CD4-positive, alpha-beta T cell (primary cell): ENCODE results near the gene HIGD2B. TPM values are rescaled to one million over a fixed set of nuclear protein-coding genes. Genes with fewer than 3 reads are reported as not detected.
"Not testable (repeated sequence)": the region's sequence is repeated elsewhere in the genome, so short reads cannot be mapped to it uniquely, and the experiment has no call there.

ENCODE experiments used
- ATAC-seq: fragments of 200-7000 bp; cut with Tn5 transposase; one replicate; pipeline ENCODE4 v1.10.0; 2022; ENCODE audit warnings: mild to moderate bottlenecking; ENCODE audit not compliant: poor library complexity
- CTCF ChIA-PET: fragments of 350-600 bp; sonication (Branson Sonifier 250); formaldehyde crosslinking; loops from one replicate; lab custom pipeline; 2021; ENCODE audit warnings: antibody characterized with exemption, inconsistent platforms; lab: Charles Lee
- POLR2A ChIA-PET: fragments of 350-600 bp; sonication (Branson Sonifier 250); formaldehyde crosslinking; loops from one replicate; lab custom pipeline; 2021; ENCODE audit warnings: antibody characterized with exemption, inconsistent platforms; lab: Charles Lee
- DNase-seq, 14 experiments: peaks; one replicate each; pipeline ENCODE4 v3.0.0-alpha.2; 2013 to 2020; ENCODE audit warnings: mixed read lengths in 2 of 14
- H3K27ac ChIP-seq, 2 donors: one replicate each; pipeline versions ENCODE4 v1.5.1 to v1.7.0; 2013; ENCODE audit warnings: low read length in 2 of 2, low read depth in 1 of 2, mild to moderate bottlenecking in 1 of 2
- H3K27me3 ChIP-seq, 2 experiments: 1 replicate in 1 of 2; 2 replicates in 1 of 2; pipeline versions ENCODE4 v1.6.1 to v1.7.0; 2013; ENCODE audit warnings: low read length in 2 of 2, control low read depth in 1 of 2, mild to moderate bottlenecking in 1 of 2, moderate library complexity in 1 of 2; ENCODE audit not compliant: insufficient read depth in 2 of 2, control insufficient read depth in 1 of 2
- H3K36me3 ChIP-seq: one replicate; pipeline ENCODE4 v1.6.1; 2013; ENCODE audit warnings: low read length, control low read depth; ENCODE audit not compliant: insufficient read depth
- H3K4me1 ChIP-seq: one replicate; pipeline ENCODE4 v1.6.1; 2013; ENCODE audit warnings: low read length, control low read depth; ENCODE audit not compliant: insufficient read depth
- H3K4me3 ChIP-seq: one replicate; pipeline ENCODE4 v1.5.1; 2013; ENCODE audit warnings: mild to moderate bottlenecking, low read length, moderate library complexity
- H3K9me3 ChIP-seq, 2 experiments: 1 replicate in 1 of 2; 2 replicates in 1 of 2; pipeline versions ENCODE4 v1.6.1 to v1.7.0; 2013; ENCODE audit warnings: low read length in 2 of 2, mild to moderate bottlenecking in 2 of 2, control low read depth in 1 of 2, moderate library complexity in 1 of 2; ENCODE audit not compliant: control insufficient read depth in 1 of 2, insufficient read depth in 1 of 2
- H3K27ac Mint-ChIP-seq: one replicate; pipeline ENCODE4 v1.8.0; 2020; ENCODE audit warnings: mixed read lengths
- H3K27me3 Mint-ChIP-seq: one replicate; pipeline ENCODE4 v1.8.0; 2021; ENCODE audit warnings: mixed read lengths
- H3K36me3 Mint-ChIP-seq: one replicate; pipeline ENCODE4 v1.8.0; 2021; ENCODE audit warnings: low read depth, mixed read lengths
- H3K4me1 Mint-ChIP-seq: one replicate; pipeline ENCODE4 v1.8.0; 2021; ENCODE audit warnings: low read depth, mixed read lengths
- H3K4me3 Mint-ChIP-seq: one replicate; pipeline ENCODE4 v1.8.0; 2020; ENCODE audit warnings: mild to moderate bottlenecking, mixed read lengths
- H3K9me3 Mint-ChIP-seq: one replicate; pipeline ENCODE4 v1.8.0; 2020; ENCODE audit warnings: mixed read lengths
- intact Hi-C, 2 experiments: fragments of 100-400 bp; cut with DNase I in 1 of 2; cut with micrococcal nuclease in 1 of 2; formaldehyde crosslinking; loops; one replicate each; pipeline versions ENCODE4 v1.15.1 to v1.9.0; 2023 to 2025; cut with DNase I, micrococcal nuclease
- total RNA-seq, 174 experiments: library from RNA in 2 of 174; stranded (reverse) in 2 of 174; gene quantifications; one replicate each; pipeline ENCODE4 v1.2.3 and lab custom pipeline; 2021 to 2026
- TF ChIP-seq, protein P1 (sequence below): fragments of 200-600 bp; IDR thresholded peaks from one replicate; pipeline ENCODE4 v1.8.0; 2022; ENCODE audit warnings: antibody characterized with exemption, mild to moderate bottlenecking

Gene HIGD2B
- total RNA-seq, 2 experiments from 2014 or later: 0.28 TPM; not detected in 1

DNA sequence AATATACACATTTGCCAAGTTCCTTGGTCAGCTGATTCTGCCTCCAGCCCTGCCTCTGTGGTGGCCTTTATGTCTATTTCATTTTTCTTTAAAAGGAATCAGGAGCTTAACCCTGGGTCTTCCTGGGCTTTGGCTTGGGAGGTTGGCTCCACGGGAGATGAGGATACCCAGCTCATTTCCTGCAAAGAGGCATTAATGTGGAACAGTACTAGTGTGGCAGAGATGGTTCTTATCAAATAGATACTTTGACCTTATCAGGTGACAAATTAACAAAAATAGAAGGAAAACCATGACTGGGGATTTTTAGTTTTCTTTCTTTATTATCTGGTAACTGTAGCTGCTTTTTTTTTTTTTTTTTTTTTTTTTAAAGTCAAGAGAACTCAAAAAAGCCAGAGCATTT is 42.8 kb upstream of the HIGD2B start:
- peaks cover 14% of the 10 kb centered on the region for H3K36me3 ChIP-seq
- ATAC-seq: no peak
- H3K27ac ChIP-seq: no peak overlapping the region
- no peaks in the 10 kb centered on the region for H3K27me3 Mint-ChIP-seq
- ChIA-PET CTCF (interaction anchor here (0.9 kb wide), 1 partner anchor 186 kb away, joined by 3 read pairs; no protein-coding TSS in a partner anchor), POLR2A (no interaction called here)
- TF ChIP-seq, protein P1, sequence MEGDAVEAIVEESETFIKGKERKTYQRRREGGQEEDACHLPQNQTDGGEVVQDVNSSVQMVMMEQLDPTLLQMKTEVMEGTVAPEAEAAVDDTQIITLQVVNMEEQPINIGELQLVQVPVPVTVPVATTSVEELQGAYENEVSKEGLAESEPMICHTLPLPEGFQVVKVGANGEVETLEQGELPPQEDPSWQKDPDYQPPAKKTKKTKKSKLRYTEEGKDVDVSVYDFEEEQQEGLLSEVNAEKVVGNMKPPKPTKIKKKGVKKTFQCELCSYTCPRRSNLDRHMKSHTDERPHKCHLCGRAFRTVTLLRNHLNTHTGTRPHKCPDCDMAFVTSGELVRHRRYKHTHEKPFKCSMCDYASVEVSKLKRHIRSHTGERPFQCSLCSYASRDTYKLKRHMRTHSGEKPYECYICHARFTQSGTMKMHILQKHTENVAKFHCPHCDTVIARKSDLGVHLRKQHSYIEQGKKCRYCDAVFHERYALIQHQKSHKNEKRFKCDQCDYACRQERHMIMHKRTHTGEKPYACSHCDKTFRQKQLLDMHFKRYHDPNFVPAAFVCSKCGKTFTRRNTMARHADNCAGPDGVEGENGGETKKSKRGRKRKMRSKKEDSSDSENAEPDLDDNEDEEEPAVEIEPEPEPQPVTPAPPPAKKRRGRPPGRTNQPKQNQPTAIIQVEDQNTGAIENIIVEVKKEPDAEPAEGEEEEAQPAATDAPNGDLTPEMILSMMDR: no peak
- H3K4me3 Mint-ChIP-seq: no peak overlapping the region
- peaks cover 58% of the 10 kb centered on the region for H3K36me3 Mint-ChIP-seq
- H3K9me3 ChIP-seq: no peaks in the 10 kb centered on the region
- H3K27ac Mint-ChIP-seq: no peak overlapping the region
- no peaks in the 10 kb centered on the region for H3K9me3 Mint-ChIP-seq
- intact Hi-C loops: no loop called here
- no peaks in the 10 kb centered on the region for H3K27me3 ChIP-seq
- no peaks in the 10 kb centered on the region for H3K4me1 ChIP-seq
- H3K4me1 Mint-ChIP-seq: peaks cover 5% of the 10 kb centered on the region
- H3K4me3 ChIP-seq: no peak overlapping the region
- no peak for DNase-seq

DNA sequence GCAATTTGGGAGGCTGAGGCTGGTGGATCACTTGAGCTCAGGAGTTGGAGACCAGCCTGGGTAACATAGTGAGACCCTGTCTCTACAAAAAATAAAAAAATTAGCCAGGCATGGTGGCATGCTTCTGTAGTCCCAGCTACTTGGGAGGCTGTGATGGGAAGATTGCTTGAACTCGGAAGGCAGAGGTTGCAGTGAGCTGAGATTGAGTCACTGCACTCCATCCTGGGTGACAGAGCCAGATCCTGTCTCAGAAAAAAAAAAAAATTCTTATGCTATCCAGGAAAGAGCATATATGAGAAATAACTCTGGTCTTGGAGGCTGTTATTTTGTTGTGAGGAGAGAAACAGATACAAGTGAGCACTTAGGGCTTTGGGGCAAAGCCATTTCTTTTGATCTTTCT is 42.3 kb upstream of the HIGD2B start:
- H3K4me1 Mint-ChIP-seq, H3K9me3 ChIP-seq, DNase-seq, H3K27me3 ChIP-seq, H3K4me1 ChIP-seq, H3K27me3 Mint-ChIP-seq, intact Hi-C loops, H3K4me3 ChIP-seq, H3K9me3 Mint-ChIP-seq, H3K27ac Mint-ChIP-seq, H3K4me3 Mint-ChIP-seq, ATAC-seq, POLR2A ChIA-PET, H3K27ac ChIP-seq: not testable (repeated sequence)
- H3K36me3 ChIP-seq: peaks cover 14% of the 10 kb centered on the region
- peaks cover 59% of the 10 kb centered on the region for H3K36me3 Mint-ChIP-seq
- CTCF ChIA-PET: interaction anchor here (0.9 kb wide), 1 partner anchor 186 kb away, joined by 3 read pairs; no protein-coding TSS in a partner anchor

- no peaks in the 10 kb centered on the region for H3K9me3 Mint-ChIP-seq
- ATAC-seq (no peak), DNase-seq (no peak)
- no peak overlapping the region for H3K27ac Mint-ChIP-seq
- H3K4me1 Mint-ChIP-seq: no peaks in the 10 kb centered on the region
- ChIA-PET CTCF (no interaction called here), POLR2A (interaction anchor here (0.9 kb wide), 1 partner anchor 13 kb away, joined by 3 read pairs; no protein-coding TSS in a partner anchor)
- TF ChIP-seq, protein P1: no peak
- no peaks in the 10 kb centered on the region for H3K9me3 ChIP-seq
- H3K4me1 ChIP-seq: no peaks in the 10 kb centered on the region
- H3K4me3 Mint-ChIP-seq: no peak overlapping the region
- H3K36me3 Mint-ChIP-seq: peaks cover 54% of the 10 kb centered on the region
- no peak overlapping the region for H3K27ac ChIP-seq
- H3K36me3 ChIP-seq: peaks cover 14% of the 10 kb centered on the region
- no peak overlapping the region for H3K4me3 ChIP-seq
- no peaks in the 10 kb centered on the region for H3K27me3 Mint-ChIP-seq
- intact Hi-C loops: no loop called here
- no peaks in the 10 kb centered on the region for H3K27me3 ChIP-seq
Observed at GRCh38 chr15:72727154-72727553, 41.2 kb upstream of the HIGD2B start.

GRCh38 chr15:72725851-72726250 is 39.9 kb upstream of the HIGD2B start:
- POLR2A ChIA-PET, H3K4me3 ChIP-seq, H3K27ac Mint-ChIP-seq, H3K9me3 ChIP-seq, ATAC-seq, H3K9me3 Mint-ChIP-seq, H3K4me1 ChIP-seq, H3K36me3 ChIP-seq, DNase-seq, H3K4me3 Mint-ChIP-seq, H3K27me3 ChIP-seq, CTCF ChIA-PET, H3K27me3 Mint-ChIP-seq, intact Hi-C loops, H3K27ac ChIP-seq, H3K4me1 Mint-ChIP-seq: not testable (repeated sequence)
- peaks cover 46% of the 10 kb centered on the region for H3K36me3 Mint-ChIP-seq
